Type B pancreatic cell (in vitro differentiated cells): Measurements from ENCODE around the gene RASGRP1. TPM values are rescaled to one million over a fixed set of nuclear protein-coding genes. Genes with fewer than 3 reads are reported as not detected.

ENCODE experiments used
- DNase-seq: peaks from one replicate; pipeline ENCODE4 v3.0.0; 2021; ENCODE audit warnings: mixed read lengths; ENCODE audit not compliant: unreplicated experiment; ENCODE audit errors: extremely low spot score
- H3K27ac Mint-ChIP-seq: 2 replicates; pipeline ENCODE4 v1.8.0; 2021; ENCODE audit warnings: mild to moderate bottlenecking, mixed read lengths
- H3K27me3 Mint-ChIP-seq: 2 replicates; pipeline ENCODE4 v1.8.0; 2021; ENCODE audit warnings: mixed read lengths
- H3K36me3 Mint-ChIP-seq: 2 replicates; pipeline ENCODE4 v1.8.0; 2021; ENCODE audit warnings: mixed read lengths
- H3K4me1 Mint-ChIP-seq: one replicate; pipeline ENCODE4 v1.8.0; 2021; ENCODE audit warnings: mixed read lengths; ENCODE audit not compliant: unreplicated experiment
- H3K4me3 Mint-ChIP-seq: 2 replicates; pipeline ENCODE4 v1.8.0; 2021; ENCODE audit warnings: mild to moderate bottlenecking, mixed read lengths
- H3K9me3 Mint-ChIP-seq: 2 replicates; pipeline ENCODE4 v1.8.0; 2021; ENCODE audit warnings: mixed read lengths
- total RNA-seq: library from RNA; stranded (reverse); gene quantifications from 2 replicates; pipeline ENCODE4 v1.2.1, GENCODE V29; 2021; ENCODE audit warnings: low replicate concordance
- TF ChIP-seq, protein P1 (sequence below): fragments of 200-600 bp; sonication (generic); conservative IDR thresholded peaks from 2 replicates; pipeline ENCODE4 v1.5.0; 2021; ENCODE audit warnings: antibody characterized with exemption, mild to moderate bottlenecking

Gene RASGRP1
- total RNA-seq, 1 donor from 2014 or later, result 3.0 TPM

- Mint-ChIP-seq H3K27ac (no peak overlapping the region), H3K4me3 (no peak overlapping the region), H3K9me3 (no peaks in the 10 kb centered on the region), H3K27me3 (no peaks in the 10 kb centered on the region), H3K4me1 (no peaks in the 10 kb centered on the region), H3K36me3 (peaks cover 10% of the 10 kb centered on the region)
- DNase-seq, result no peak
- TF ChIP-seq, protein P1, sequence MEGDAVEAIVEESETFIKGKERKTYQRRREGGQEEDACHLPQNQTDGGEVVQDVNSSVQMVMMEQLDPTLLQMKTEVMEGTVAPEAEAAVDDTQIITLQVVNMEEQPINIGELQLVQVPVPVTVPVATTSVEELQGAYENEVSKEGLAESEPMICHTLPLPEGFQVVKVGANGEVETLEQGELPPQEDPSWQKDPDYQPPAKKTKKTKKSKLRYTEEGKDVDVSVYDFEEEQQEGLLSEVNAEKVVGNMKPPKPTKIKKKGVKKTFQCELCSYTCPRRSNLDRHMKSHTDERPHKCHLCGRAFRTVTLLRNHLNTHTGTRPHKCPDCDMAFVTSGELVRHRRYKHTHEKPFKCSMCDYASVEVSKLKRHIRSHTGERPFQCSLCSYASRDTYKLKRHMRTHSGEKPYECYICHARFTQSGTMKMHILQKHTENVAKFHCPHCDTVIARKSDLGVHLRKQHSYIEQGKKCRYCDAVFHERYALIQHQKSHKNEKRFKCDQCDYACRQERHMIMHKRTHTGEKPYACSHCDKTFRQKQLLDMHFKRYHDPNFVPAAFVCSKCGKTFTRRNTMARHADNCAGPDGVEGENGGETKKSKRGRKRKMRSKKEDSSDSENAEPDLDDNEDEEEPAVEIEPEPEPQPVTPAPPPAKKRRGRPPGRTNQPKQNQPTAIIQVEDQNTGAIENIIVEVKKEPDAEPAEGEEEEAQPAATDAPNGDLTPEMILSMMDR, result no peak
Measured at GRCh38 chr15:38487378-38487777, 77.2 kb downstream of the RASGRP1 start.

GRCh38 chr15:38486936-38487335, 77.7 kb downstream of the RASGRP1 start:
- Mint-ChIP-seq H3K27me3 (no peaks in the 10 kb centered on the region), H3K4me3 (no peak overlapping the region), H3K36me3 (peaks cover 13% of the 10 kb centered on the region), H3K27ac (no peak overlapping the region), H3K9me3 (no peaks in the 10 kb centered on the region), H3K4me1 (no peaks in the 10 kb centered on the region)
- DNase-seq, result no peak
- TF ChIP-seq, protein P1, result no peak

DNA sequence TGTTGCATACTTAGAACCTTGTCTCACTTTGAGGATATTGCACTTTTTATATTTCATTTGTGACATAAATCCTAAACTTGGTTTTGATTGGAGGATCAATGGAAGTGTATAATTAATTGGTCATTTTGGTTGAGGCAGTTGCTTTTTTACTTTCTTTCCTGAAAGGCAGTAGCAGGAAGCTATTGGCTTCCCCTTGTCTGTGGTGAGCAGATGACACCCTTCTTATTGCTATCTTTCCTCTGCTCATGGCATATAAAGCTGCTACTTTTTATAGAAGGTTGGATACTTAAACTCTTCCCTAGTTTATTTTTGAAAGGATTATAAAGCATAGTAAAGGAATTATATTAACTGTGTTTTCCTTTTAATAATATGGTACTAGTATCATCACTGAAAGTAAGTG, 82.0 kb downstream of the RASGRP1 start:
- no peak for DNase-seq
- peaks cover 21% of the 10 kb centered on the region for H3K36me3 Mint-ChIP-seq
- H3K4me3 Mint-ChIP-seq, result no peak overlapping the region
- H3K27me3 Mint-ChIP-seq, result no peaks in the 10 kb centered on the region
- no peaks in the 10 kb centered on the region for H3K4me1 Mint-ChIP-seq
- TF ChIP-seq, protein P1, result no peak
- no peak overlapping the region for H3K27ac Mint-ChIP-seq
- no peaks in the 10 kb centered on the region for H3K9me3 Mint-ChIP-seq

DNA sequence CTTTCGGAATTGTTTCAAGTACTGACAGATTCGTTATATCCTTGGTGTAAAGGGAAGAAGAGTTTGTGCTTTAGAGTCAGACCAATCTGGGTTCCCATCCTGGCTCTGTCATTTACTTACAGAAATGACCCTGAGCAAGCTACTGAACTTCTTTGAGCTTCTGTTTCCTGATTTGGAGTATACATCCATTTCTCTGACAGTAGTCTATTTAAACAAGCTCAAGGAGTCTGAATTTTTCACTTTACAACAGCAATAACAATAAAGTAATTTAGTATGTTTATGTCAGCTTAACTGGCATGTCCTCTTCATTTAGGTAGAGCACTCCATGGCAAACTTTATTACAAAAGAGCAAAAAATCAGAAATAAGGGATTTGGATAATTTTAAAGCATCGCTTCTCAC, 82.9 kb downstream of the RASGRP1 start:
- no peak overlapping the region for H3K4me3 Mint-ChIP-seq
- DNase-seq, result no peak
- H3K27ac Mint-ChIP-seq, result no peak overlapping the region
- TF ChIP-seq, protein P1, result no peak
- no peaks in the 10 kb centered on the region for H3K9me3 Mint-ChIP-seq
- no peaks in the 10 kb centered on the region for H3K4me1 Mint-ChIP-seq
- no peaks in the 10 kb centered on the region for H3K27me3 Mint-ChIP-seq
- peaks cover 21% of the 10 kb centered on the region for H3K36me3 Mint-ChIP-seq

DNA sequence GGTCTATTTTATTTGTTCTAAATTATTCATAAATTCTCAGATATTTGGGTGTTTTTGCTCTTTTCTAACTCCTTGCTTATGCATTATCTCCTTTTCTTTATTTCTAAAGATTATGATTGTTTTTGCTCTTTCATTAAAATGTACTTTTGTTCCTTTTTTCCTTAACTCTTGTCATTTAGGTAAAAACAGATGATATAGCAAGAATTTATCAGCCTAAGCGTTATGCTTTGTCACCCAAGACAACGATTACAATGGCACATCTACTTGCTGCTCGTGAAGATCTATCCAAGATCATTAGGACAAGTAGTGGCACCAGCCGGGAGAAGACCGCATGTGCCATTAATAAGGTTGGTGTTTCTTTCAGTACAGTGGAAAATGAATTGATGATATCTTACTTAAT, 83.5 kb downstream of the RASGRP1 start:
- DNase-seq, result no peak
- H3K9me3 Mint-ChIP-seq, result no peaks in the 10 kb centered on the region
- no peak overlapping the region for H3K27ac Mint-ChIP-seq
- TF ChIP-seq, protein P1, result no peak
- no peaks in the 10 kb centered on the region for H3K27me3 Mint-ChIP-seq
- no peaks in the 10 kb centered on the region for H3K4me1 Mint-ChIP-seq
- peaks cover 20% of the 10 kb centered on the region for H3K36me3 Mint-ChIP-seq
- no peak overlapping the region for H3K4me3 Mint-ChIP-seq

DNA sequence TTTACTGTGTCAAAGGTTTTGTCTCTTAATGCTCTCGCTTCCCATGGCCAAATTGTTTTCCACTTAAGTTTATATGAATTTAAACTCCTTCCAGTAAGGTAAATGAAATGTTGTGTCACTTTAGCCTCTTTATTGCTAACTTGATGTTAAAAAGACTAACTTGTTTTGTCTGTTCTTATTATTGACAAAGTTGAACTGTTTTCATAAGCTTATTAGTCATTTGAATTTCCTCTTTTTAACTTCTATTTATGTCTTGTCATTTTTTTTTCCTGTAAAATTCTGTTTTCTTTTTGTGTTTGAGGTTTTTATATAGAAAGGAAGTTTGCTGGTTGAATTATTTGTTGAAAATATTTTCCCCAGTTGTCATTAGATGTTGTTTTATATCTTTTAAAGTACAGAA, 84.9 kb downstream of the RASGRP1 start:
- Mint-ChIP-seq H3K4me1 (no peaks in the 10 kb centered on the region), H3K9me3 (no peaks in the 10 kb centered on the region), H3K27me3 (no peaks in the 10 kb centered on the region), H3K4me3 (no peak overlapping the region), H3K36me3 (peaks cover 22% of the 10 kb centered on the region), H3K27ac (no peak overlapping the region)
- TF ChIP-seq, protein P1, result no peak
- DNase-seq, result no peak
